ENCODE data around the gene PCDH15. TPM values are rescaled to one million over a fixed set of nuclear protein-coding genes. Genes with fewer than 3 reads are reported as not detected.

PCDH15 gene
- total RNA-seq, 1 donor from 2014 or later, result 0.25 TPM

GRCh38 chr10:54594289-54594688 is 206.7 kb downstream of the PCDH15 start:
- H3K9me3 ChIP-seq, result no peaks in the 10 kb centered on the region
- no peak for DNase-seq (ENCODE audit: extremely low spot score in 2 of 2)
- no peaks in the 10 kb centered on the region for H3K36me3 ChIP-seq
- intact Hi-C loops (cut with DNase I), result no loop called here
- no peaks in the 10 kb centered on the region for H3K27me3 ChIP-seq
- TF ChIP-seq POLR2AphosphoS5 (IDR thresholded peaks at IDR 0.05; ENCODE audit: insufficient read depth in 1 of 2, low read depth in 1 of 2) (no peak), POLR2A (IDR thresholded peaks at IDR 0.05) (no peak), CTCF (IDR thresholded peaks at IDR 0.05) (no peak)
- H3K4me1 ChIP-seq, result no peaks in the 10 kb centered on the region
- H3K27ac ChIP-seq, result no peak overlapping the region
- H3K4me3 ChIP-seq, result no peak overlapping the region

- intact Hi-C loops (cut with DNase I), result no loop called here
- DNase-seq (ENCODE audit: extremely low spot score in 2 of 2), result no peak
- no peaks in the 10 kb centered on the region for H3K9me3 ChIP-seq
- no peak overlapping the region for H3K27ac ChIP-seq
- H3K4me1 ChIP-seq, result no peaks in the 10 kb centered on the region
- TF ChIP-seq CTCF (IDR thresholded peaks at IDR 0.05) (no peak), POLR2A (IDR thresholded peaks at IDR 0.05) (no peak), POLR2AphosphoS5 (IDR thresholded peaks at IDR 0.05; ENCODE audit: insufficient read depth in 1 of 2, low read depth in 1 of 2) (no peak)
- H3K36me3 ChIP-seq, result no peaks in the 10 kb centered on the region
- no peaks in the 10 kb centered on the region for H3K27me3 ChIP-seq
- H3K4me3 ChIP-seq, result no peak overlapping the region
Measured at GRCh38 chr10:54587971-54588370, 213.1 kb downstream of the PCDH15 start.

GRCh38 chr10:54585572-54585971 is 215.5 kb downstream of the PCDH15 start:
- DNase-seq (ENCODE audit: extremely low spot score in 2 of 2), result no peak
- H3K27me3 ChIP-seq, result no peaks in the 10 kb centered on the region

GRCh38 chr10:54577682-54578081 is 223.3 kb downstream of the PCDH15 start:
- H3K9me3 ChIP-seq, result no peaks in the 10 kb centered on the region
- H3K4me1 ChIP-seq, result no peaks in the 10 kb centered on the region
- DNase-seq (ENCODE audit: extremely low spot score in 2 of 2), result no peak
- H3K27ac ChIP-seq, result no peak overlapping the region
- intact Hi-C loops (cut with DNase I), result no loop called here
- no peak overlapping the region for H3K4me3 ChIP-seq
- H3K36me3 ChIP-seq, result no peaks in the 10 kb centered on the region
- H3K27me3 ChIP-seq, result no peaks in the 10 kb centered on the region
- no peak for TF ChIP-seq POLR2A (IDR thresholded peaks at IDR 0.05)
- TF ChIP-seq POLR2AphosphoS5 (IDR thresholded peaks at IDR 0.05; ENCODE audit: insufficient read depth in 1 of 2, low read depth in 1 of 2), result no peak
- TF ChIP-seq CTCF (IDR thresholded peaks at IDR 0.05), result no peak

More at GRCh38 chr10:54585572-54585971, 215.5 kb downstream of the PCDH15 start:
- no peak for TF ChIP-seq CTCF (IDR thresholded peaks at IDR 0.05)
- TF ChIP-seq POLR2A (IDR thresholded peaks at IDR 0.05), result no peak
- TF ChIP-seq POLR2AphosphoS5 (IDR thresholded peaks at IDR 0.05; ENCODE audit: insufficient read depth in 1 of 2, low read depth in 1 of 2), result no peak
- no peaks in the 10 kb centered on the region for H3K9me3 ChIP-seq
- H3K4me1 ChIP-seq, result no peaks in the 10 kb centered on the region
- intact Hi-C loops (cut with DNase I), result no loop called here
- H3K36me3 ChIP-seq, result no peaks in the 10 kb centered on the region
- H3K4me3 ChIP-seq, result no peak overlapping the region
- no peak overlapping the region for H3K27ac ChIP-seq

GRCh38 chr10:54576541-54576940 is 224.5 kb downstream of the PCDH15 start:
- intact Hi-C loops (cut with DNase I), result no loop called here
- no peak for TF ChIP-seq POLR2AphosphoS5 (IDR thresholded peaks at IDR 0.05; ENCODE audit: insufficient read depth in 1 of 2, low read depth in 1 of 2)
- no peak for TF ChIP-seq CTCF (IDR thresholded peaks at IDR 0.05)
- no peak for TF ChIP-seq POLR2A (IDR thresholded peaks at IDR 0.05)
- H3K4me3 ChIP-seq, result no peak overlapping the region

More at GRCh38 chr10:54576541-54576940, 224.5 kb downstream of the PCDH15 start:
- no peak overlapping the region for H3K27ac ChIP-seq
- no peaks in the 10 kb centered on the region for H3K4me1 ChIP-seq
- DNase-seq (ENCODE audit: extremely low spot score in 2 of 2), result no peak
- H3K9me3 ChIP-seq, result no peaks in the 10 kb centered on the region
- no peaks in the 10 kb centered on the region for H3K36me3 ChIP-seq
- no peaks in the 10 kb centered on the region for H3K27me3 ChIP-seq
